Activated T-cell treated with anti-CD3 and anti-CD28 coated beads, Interleukin-2, amount 50 U/mL, for 24 hours (primary cell): Measurements from ENCODE around the gene PRIMA1.

ENCODE experiments used
- DNase-seq: peaks from one replicate; pipeline ENCODE4 v3.0.0-alpha.2; 2020
- H3K27ac Mint-ChIP-seq: 2 replicates; pipeline ENCODE4 v1.8.0; 2020; ENCODE audit warnings: mild to moderate bottlenecking, mixed read lengths
- H3K27me3 Mint-ChIP-seq: 2 replicates; pipeline ENCODE4 v1.8.0; 2020; ENCODE audit warnings: mixed read lengths
- H3K36me3 Mint-ChIP-seq: 2 replicates; pipeline ENCODE4 v1.8.0; 2020; ENCODE audit warnings: low read depth, mixed read lengths
- H3K4me1 Mint-ChIP-seq: 2 replicates; pipeline ENCODE4 v1.8.0; 2020; ENCODE audit warnings: low read depth, mixed read lengths
- H3K4me3 Mint-ChIP-seq: 2 replicates; pipeline ENCODE4 v1.8.0; 2020; ENCODE audit warnings: mild to moderate bottlenecking, moderate library complexity, mixed read lengths
- H3K9me3 Mint-ChIP-seq: 2 replicates; pipeline ENCODE4 v1.8.0; 2020; ENCODE audit warnings: mixed read lengths

PRIMA1 gene

GRCh38 chr14:93787465-93788292, 606 bp downstream of the PRIMA1 start:
- Mint-ChIP-seq H3K9me3 (no peaks in the 10 kb centered on the region), H3K4me3 (no peak overlapping the region), H3K4me1 (peaks cover 5% of the 10 kb centered on the region), H3K36me3 (no peaks in the 10 kb centered on the region), H3K27me3 (peaks cover 72% of the 10 kb centered on the region), H3K27ac (no peak overlapping the region)
- no peak for DNase-seq

GRCh38 chr14:93785423-93785822, 2.9 kb downstream of the PRIMA1 start:
- Mint-ChIP-seq H3K4me1 (peaks cover 5% of the 10 kb centered on the region), H3K36me3 (no peaks in the 10 kb centered on the region), H3K27me3 (peaks cover 51% of the 10 kb centered on the region), H3K4me3 (no peak overlapping the region), H3K9me3 (no peaks in the 10 kb centered on the region), H3K27ac (no peak overlapping the region)
- no peak for DNase-seq

- Mint-ChIP-seq H3K4me1 (peaks cover 5% of the 10 kb centered on the region), H3K36me3 (no peaks in the 10 kb centered on the region), H3K27ac (no peak overlapping the region), H3K27me3 (peaks cover 45% of the 10 kb centered on the region), H3K9me3 (no peaks in the 10 kb centered on the region), H3K4me3 (no peak overlapping the region)
- DNase-seq, result no peak
Measured at GRCh38 chr14:93784878-93785277, 3.4 kb downstream of the PRIMA1 start.

GRCh38 chr14:93780813-93781400, 7.4 kb downstream of the PRIMA1 start:
- H3K27me3 Mint-ChIP-seq, result peaks cover 11% of the 10 kb centered on the region
- no peak for DNase-seq
- H3K4me3 Mint-ChIP-seq, result no peak overlapping the region
- no peaks in the 10 kb centered on the region for H3K9me3 Mint-ChIP-seq
- H3K36me3 Mint-ChIP-seq, result no peaks in the 10 kb centered on the region
- H3K27ac Mint-ChIP-seq, result no peak overlapping the region
- H3K4me1 Mint-ChIP-seq, result no peaks in the 10 kb centered on the region

- Mint-ChIP-seq H3K27ac (no peak overlapping the region), H3K36me3 (no peaks in the 10 kb centered on the region), H3K4me1 (no peaks in the 10 kb centered on the region), H3K4me3 (no peak overlapping the region), H3K27me3 (peaks cover 4% of the 10 kb centered on the region), H3K9me3 (no peaks in the 10 kb centered on the region)
- DNase-seq, result no peak
Measured at GRCh38 chr14:93778856-93779629, 9.2 kb downstream of the PRIMA1 start.

- Mint-ChIP-seq H3K4me3 (no peak overlapping the region), H3K9me3 (no peaks in the 10 kb centered on the region), H3K4me1 (no peaks in the 10 kb centered on the region), H3K27ac (no peak overlapping the region), H3K27me3 (no peaks in the 10 kb centered on the region), H3K36me3 (no peaks in the 10 kb centered on the region)
- DNase-seq, result no peak
Measured at GRCh38 chr14:93778453-93778852, 9.8 kb downstream of the PRIMA1 start.

GRCh38 chr14:93775744-93776143, 12.5 kb downstream of the PRIMA1 start:
- Mint-ChIP-seq H3K4me1 (no peaks in the 10 kb centered on the region), H3K9me3 (no peaks in the 10 kb centered on the region), H3K36me3 (no peaks in the 10 kb centered on the region), H3K27me3 (peaks cover 5% of the 10 kb centered on the region), H3K4me3 (no peak overlapping the region), H3K27ac (no peak overlapping the region)
- DNase-seq, result no peak

- H3K27ac Mint-ChIP-seq, result no peak overlapping the region
- H3K27me3 Mint-ChIP-seq, result peaks cover 10% of the 10 kb centered on the region
- H3K4me3 Mint-ChIP-seq, result no peak overlapping the region
- H3K9me3 Mint-ChIP-seq, result no peaks in the 10 kb centered on the region
- H3K4me1 Mint-ChIP-seq, result no peaks in the 10 kb centered on the region
- no peaks in the 10 kb centered on the region for H3K36me3 Mint-ChIP-seq
- DNase-seq, result no peak
Measured at GRCh38 chr14:93775158-93775557, 13.1 kb downstream of the PRIMA1 start.

- H3K27ac Mint-ChIP-seq, result no peak overlapping the region
- peaks cover 16% of the 10 kb centered on the region for H3K27me3 Mint-ChIP-seq
- H3K36me3 Mint-ChIP-seq, result no peaks in the 10 kb centered on the region
- DNase-seq, result no peak
- H3K9me3 Mint-ChIP-seq, result no peaks in the 10 kb centered on the region
- H3K4me1 Mint-ChIP-seq, result no peaks in the 10 kb centered on the region
- H3K4me3 Mint-ChIP-seq, result no peak overlapping the region
Measured at GRCh38 chr14:93772263-93772662, 16.0 kb downstream of the PRIMA1 start.

GRCh38 chr14:93765970-93766369, 22.3 kb downstream of the PRIMA1 start:
- DNase-seq, result no peak
- Mint-ChIP-seq H3K36me3 (no peaks in the 10 kb centered on the region), H3K9me3 (no peaks in the 10 kb centered on the region), H3K4me1 (no peaks in the 10 kb centered on the region), H3K4me3 (no peak overlapping the region), H3K27ac (no peak overlapping the region), H3K27me3 (peaks cover 40% of the 10 kb centered on the region)

- Mint-ChIP-seq H3K9me3 (no peaks in the 10 kb centered on the region), H3K4me3 (no peak overlapping the region), H3K27me3 (peaks cover 39% of the 10 kb centered on the region), H3K27ac (no peak overlapping the region), H3K36me3 (no peaks in the 10 kb centered on the region), H3K4me1 (no peaks in the 10 kb centered on the region)
- no peak for DNase-seq
Measured at GRCh38 chr14:93765155-93765554, 23.1 kb downstream of the PRIMA1 start.

- Mint-ChIP-seq H3K4me1 (no peaks in the 10 kb centered on the region), H3K27ac (no peak overlapping the region), H3K36me3 (no peaks in the 10 kb centered on the region), H3K9me3 (no peaks in the 10 kb centered on the region), H3K27me3 (peaks cover 38% of the 10 kb centered on the region), H3K4me3 (no peak overlapping the region)
- DNase-seq, result no peak
Measured at GRCh38 chr14:93764211-93764659, 24.1 kb downstream of the PRIMA1 start.

- Mint-ChIP-seq H3K27ac (no peak overlapping the region), H3K4me3 (no peak overlapping the region), H3K9me3 (no peaks in the 10 kb centered on the region), H3K4me1 (no peaks in the 10 kb centered on the region), H3K36me3 (no peaks in the 10 kb centered on the region), H3K27me3 (peaks cover 29% of the 10 kb centered on the region)
- no peak for DNase-seq
Measured at GRCh38 chr14:93759719-93760307, 28.5 kb downstream of the PRIMA1 start.

GRCh38 chr14:93757206-93757605, 31.1 kb downstream of the PRIMA1 start:
- no peaks in the 10 kb centered on the region for H3K9me3 Mint-ChIP-seq
- no peaks in the 10 kb centered on the region for H3K36me3 Mint-ChIP-seq
- H3K4me1 Mint-ChIP-seq, result no peaks in the 10 kb centered on the region
- no peak overlapping the region for H3K4me3 Mint-ChIP-seq
- peaks cover 15% of the 10 kb centered on the region for H3K27me3 Mint-ChIP-seq
- H3K27ac Mint-ChIP-seq, result no peak overlapping the region
- DNase-seq, result no peak
